NCI-H460 (cell line): ENCODE measurements around the gene KHNYN. TPM values are rescaled to one million over a fixed set of nuclear protein-coding genes. Genes with fewer than 3 reads are reported as not detected.
"Not testable (repeated sequence)": the region's sequence is repeated elsewhere in the genome, so short reads cannot be mapped to it uniquely, and the experiment has no call there.

Experiments
- DNase-seq: peaks from one replicate; pipeline ENCODE4 v3.0.0-alpha.2; 2016; ENCODE audit warnings: low read depth; ENCODE audit errors: extremely low read depth
- polyA plus RNA-seq: library from polyadenylated mRNA; depleted of rRNA; stranded (reverse); fragments of >200 nt; gene quantifications from 2 replicates; pipeline ENCODE4 v1.2.3, GENCODE V29; 2014; cell fraction: nucleus; rRNA removed
- total RNA-seq: library from RNA; depleted of rRNA; stranded (reverse); fragments of >200 nt; shearing (Covaris generic); gene quantifications from 2 replicates; pipeline ENCODE4 v1.2.3, GENCODE V29; 2014; rRNA removed

The KHNYN gene
- 51.1 and 58.3 TPM in 2 replicates for total RNA-seq
- polyA plus RNA-seq: 73.9 and 92.0 TPM in 2 replicates

DNA sequence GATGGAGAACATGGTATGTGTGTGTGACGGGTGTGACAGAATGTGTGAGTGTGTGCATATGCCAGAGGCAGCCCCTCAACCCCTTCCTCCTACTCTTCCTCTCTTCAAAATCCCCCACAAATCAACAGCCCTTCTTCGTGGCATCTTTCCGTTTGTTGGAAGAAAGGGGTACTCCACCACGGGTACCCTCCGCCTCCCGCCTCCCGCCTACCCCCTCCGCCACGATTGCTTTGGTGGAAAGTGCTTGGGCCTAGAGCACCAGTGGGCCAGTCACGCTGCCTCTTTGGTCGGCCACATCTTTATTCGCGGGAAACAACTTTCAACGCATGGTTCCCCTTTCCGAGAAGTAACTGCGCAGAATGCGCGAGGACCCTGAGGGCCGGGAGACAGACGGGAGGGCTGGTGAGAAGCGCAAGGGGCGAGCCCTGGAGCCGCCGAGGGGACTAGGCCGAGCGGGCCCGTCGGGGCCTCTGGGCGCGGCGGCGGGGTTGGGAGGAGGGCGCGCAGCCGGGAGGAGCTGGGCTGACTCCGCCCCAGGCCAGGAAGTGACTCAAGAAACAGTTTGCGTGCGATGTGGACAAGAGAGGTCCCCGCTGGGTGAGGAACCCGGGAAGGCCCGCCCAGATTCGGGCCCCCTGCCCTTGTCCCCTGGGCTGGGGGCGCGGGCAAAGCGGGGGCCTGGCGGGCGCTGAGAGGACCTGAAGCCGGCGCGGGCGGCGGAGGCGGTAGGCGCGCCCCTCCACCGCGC, at the start of gene KHNYN, which contains the start of gene CBLN3:
Gene KHNYN, plus strand, starts transcription at position 560 of the 748 bp plus-strand sequence. CDS start 777 bp downstream, outside the sequence.
Gene CBLN3, minus strand, starts transcription at position 274 of the 748 bp plus-strand sequence. CDS start 614 bp downstream, outside the sequence.
- peak; percentile 92 for DNase-seq

DNA sequence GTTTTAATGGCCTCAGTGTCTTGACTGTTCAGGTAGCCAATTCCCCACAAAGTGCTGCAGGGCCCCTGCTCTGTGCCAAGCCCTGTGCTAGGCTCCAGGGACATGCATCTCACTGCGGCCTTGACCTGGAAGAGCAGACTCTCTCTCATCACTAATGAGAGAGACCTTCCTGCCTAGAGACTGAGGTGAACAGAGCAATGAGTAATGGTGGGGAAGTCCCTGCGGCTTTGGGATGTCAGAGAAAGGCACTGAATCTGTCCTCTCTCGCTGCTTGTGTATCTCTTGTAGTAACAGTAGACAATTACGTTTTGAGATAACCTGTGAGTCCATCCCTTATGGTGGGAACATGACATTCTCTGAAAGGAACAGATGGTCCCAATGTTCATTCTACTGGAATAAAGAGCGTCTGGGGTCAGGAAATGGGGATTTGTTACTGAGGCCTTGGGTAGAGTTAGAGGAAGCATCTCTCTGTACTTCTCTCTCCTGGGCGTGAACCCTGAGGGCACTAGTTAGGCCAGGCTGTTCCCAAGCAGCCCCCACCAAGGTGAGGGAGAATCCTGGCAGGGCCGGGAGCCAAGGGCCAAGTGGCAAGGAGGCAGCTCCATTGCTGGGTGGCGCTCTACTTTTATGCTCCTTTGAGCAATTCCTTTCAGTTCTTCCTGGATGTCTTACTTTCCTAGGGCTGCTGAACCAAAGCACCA, 48.2 kb upstream of the KHNYN start:
- no peak for DNase-seq

DNA sequence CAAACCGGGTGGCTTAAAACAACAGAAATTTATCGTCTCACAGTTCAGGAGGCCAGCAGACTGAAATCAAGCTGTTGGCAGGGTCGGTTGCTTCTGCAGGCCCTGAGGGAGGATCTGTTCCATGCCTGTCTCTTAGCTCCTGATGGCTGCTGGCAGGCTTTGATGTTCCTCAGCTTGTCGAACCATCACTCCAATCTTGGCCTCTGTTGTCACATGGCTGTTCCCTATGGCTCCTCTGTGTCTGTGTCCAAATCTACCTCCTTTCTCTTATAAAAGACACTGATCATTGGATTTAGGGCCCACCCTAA, 47.7 kb upstream of the KHNYN start:
- DNase-seq: no peak

DNA sequence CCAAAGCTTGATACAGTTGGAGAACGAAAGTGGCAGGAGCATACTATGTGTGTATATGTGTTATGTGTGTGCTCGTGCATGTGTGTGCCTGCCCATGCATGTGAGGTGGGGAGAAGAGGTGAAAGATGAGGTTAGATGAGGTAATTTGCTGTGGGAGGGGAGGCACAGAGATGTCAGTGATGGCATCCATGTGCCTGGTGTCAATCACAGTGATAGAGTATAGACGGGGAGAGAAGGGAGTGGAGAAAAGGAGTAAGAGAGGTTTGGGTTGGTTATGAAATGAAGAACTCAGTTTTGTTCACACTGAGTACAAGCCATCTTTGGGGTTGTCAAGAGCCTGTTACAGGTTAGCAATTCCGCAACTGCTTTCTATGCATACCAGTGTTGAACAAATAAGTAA, 45.6 kb upstream of the KHNYN start:
- no peak for DNase-seq

DNA sequence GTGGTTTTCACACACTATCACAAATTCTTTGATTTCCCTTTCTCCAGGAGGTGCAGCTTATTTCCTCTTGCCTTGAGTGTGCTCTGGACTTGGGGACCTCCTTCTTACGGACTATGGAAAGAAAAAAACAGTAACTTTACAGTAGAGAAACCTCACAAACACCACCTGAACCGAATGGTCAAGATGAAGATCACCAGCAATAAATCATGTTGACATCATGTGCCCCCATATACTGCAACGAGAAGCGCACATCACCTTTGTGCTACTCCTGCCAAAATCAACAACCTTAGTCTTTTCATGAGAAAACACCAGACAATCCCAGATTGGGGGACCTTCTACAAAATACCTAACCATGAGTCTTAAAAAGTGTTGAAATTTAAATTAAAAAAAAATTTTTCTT, 44.2 kb upstream of the KHNYN start:
- no peak for DNase-seq

DNA sequence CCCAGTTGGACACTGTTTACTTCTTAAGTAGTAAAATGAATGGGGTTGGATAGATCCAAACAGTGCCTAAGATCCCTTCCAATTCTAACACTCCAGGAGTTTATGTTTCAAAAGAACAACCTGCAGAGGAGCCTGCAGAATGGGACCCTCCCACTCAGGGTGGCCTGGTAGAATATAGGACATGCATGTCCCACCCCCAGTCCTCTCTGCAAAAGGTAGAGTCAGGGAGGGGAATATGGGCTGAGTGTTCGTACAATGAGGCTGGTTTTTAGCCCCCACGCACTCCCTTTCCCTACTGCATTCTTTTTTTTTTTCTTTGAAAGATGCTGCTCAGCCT, 42.8 kb upstream of the KHNYN start:
- DNase-seq: no peak

DNA sequence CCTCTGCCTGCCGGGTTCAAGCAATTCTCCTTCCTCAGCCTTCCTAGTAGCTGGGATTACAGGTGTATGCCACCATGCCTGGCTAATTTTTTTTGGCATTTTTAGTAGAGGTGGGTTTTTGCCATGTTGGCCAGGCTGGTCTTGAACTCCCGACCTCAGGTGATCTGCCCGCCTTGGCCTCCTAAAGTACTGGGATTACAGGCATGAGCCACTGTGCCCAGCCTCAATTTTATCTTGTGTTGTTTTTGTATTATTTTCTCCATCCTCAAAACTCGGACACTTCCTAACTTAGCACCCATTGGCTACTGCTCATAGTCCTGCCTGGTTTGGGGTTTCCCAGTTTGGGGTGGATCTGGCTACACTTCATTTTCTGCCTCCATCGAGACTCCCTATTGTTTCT, 42.2 kb upstream of the KHNYN start:
- DNase-seq: not testable (repeated sequence)

DNA sequence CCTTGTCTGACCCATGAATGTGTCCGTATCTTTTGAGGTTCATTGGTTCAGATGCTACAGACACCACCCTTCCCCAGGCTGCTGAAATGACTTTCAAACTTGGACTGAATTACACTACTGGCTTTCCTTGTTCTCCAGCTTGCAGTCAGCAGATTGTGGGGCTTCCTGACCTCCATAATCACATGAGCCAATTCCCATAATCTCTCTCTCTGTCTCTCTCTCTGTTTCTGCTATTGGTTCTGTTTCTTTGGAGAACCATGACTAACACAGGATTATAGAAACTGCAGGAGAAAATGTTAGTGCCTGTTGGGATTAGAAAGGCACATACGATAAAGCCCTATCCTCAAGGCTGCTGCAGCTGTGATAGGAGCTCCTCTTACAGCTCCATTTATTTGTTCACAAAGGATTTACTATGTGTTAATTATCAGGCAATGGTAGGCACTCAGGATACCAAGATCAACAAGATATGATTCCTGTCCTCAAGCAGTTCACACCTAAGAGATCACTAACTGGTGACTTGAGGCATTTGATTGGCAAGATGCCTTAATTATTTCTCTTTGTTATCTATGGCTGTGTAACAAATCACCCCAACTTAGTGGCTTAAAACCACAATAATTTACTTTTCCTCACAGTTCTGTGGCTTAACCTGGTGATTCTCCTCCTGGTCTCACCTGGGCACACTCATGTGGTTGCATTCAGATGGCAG, 41.1 kb upstream of the KHNYN start:
- no peak for DNase-seq

DNA sequence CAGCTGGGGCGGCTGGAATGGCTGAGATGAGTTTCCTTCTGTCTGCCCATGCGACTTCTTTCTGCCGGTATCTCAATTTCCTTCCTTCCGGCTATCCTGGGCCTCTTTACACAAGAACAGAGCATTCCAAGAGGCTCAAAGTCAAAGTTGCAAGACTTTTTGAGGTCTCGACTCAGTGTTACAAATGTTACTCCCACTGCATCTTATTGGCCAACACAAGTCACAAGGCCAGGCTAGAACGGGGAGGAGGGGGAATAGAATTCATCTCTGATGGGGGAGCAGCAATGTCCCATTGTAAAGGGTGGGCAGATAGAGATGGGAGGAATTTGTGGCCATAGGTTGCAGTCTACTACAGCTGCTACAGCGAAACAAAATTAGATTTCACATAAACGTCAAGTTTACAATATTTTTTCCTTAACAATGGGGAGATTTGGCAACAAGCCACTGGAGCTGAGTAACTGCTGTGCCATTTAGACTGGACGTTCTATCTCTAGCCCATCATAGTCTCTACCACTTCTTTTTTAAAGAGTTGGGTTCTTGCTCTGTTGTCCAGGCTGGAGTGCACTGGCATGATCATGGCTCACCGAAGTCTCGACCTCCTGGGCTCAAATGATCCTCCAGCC, 40.4 kb upstream of the KHNYN start:
- DNase-seq: no peak

DNA sequence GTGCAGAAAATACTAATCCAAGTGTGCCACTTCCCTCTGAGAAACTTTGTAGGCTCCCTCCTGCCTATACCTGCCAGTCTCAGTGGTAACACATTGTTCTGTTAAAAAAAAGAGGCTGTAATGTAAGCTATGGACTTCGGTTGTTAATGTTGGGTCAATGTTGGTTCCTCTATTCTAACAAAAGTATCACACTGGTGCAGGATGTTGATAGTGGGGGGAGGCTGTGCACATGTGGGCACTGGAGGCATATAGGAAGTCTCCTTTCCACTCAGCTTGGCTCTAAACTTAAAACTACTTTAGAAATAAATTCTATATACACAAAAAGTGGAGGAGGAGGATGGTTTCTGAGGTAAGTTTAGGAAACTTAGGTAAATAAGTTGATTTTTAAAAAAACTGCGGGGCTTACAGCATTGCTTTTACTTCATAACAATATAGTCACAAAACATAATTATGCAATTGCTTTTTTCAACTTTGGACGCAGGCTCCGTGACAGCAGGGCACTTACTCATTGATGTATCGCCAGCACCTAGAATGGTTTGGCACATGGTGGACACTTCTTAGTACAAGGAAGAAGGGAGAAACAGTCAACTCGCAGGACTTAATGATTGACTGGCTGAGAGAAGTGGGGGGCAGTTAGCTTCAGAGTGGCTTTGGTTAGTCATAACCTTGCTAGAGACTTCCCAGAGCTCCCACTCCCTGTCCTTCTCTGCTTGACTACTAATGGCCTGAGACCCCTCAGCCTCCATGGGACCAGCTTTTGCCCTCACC, 38.9 kb upstream of the KHNYN start:
- DNase-seq: no peak

DNA sequence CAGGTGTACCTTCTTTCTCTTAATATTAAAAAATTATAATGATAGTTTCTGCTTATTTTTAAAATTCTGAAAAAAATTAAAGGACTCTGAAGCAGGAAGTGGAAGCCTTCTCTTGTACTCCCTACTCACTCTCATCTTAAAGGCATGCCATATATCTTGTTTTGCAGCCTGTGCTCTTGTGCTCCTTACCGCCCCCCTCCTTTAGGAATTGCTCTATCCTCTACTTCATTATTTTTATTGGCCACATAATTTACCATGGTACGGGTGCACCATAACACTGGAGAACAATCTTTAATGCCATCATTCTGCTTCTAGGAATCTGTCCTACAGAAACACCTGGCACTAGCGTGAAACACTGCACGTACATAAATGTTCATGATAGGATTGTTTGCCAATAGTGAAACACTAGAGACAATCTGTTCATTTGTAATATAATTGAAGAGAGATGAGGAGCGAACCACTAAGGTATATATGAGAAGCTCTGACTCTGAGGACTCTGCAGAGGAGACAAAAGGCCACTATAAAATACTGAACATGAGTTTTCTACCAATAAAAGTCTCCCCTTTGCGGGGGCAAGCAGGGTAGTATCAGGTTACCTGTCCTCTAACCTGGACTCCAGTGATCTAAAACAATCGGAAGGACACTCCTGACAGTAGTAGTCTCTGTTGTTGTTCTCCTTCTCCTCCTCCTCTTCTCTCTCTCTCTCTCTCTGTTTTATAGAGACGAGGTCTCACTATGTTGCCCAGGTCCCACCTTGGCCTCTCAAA, 37.2 kb upstream of the KHNYN start:
- DNase-seq: peak; percentile 43

DNA sequence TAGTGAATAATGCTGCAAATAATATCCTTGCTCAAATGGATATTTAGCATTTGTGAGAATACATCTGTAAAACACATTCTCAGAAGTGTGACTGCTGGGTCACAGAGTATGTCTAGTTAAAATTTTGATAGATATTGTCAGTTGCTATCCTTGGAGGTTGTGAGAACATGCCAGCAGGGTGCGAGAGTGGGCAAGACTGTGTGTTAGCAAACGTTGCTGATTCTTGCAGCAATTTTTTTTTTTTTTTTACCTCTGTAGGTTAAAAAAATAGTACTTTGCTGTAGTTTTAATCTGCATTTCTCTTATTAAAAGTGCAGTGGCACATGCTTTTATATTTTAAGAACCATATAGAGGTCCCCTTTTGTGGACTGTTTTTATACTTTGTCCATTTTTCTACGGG, 35.5 kb upstream of the KHNYN start:
- no peak for DNase-seq

DNA sequence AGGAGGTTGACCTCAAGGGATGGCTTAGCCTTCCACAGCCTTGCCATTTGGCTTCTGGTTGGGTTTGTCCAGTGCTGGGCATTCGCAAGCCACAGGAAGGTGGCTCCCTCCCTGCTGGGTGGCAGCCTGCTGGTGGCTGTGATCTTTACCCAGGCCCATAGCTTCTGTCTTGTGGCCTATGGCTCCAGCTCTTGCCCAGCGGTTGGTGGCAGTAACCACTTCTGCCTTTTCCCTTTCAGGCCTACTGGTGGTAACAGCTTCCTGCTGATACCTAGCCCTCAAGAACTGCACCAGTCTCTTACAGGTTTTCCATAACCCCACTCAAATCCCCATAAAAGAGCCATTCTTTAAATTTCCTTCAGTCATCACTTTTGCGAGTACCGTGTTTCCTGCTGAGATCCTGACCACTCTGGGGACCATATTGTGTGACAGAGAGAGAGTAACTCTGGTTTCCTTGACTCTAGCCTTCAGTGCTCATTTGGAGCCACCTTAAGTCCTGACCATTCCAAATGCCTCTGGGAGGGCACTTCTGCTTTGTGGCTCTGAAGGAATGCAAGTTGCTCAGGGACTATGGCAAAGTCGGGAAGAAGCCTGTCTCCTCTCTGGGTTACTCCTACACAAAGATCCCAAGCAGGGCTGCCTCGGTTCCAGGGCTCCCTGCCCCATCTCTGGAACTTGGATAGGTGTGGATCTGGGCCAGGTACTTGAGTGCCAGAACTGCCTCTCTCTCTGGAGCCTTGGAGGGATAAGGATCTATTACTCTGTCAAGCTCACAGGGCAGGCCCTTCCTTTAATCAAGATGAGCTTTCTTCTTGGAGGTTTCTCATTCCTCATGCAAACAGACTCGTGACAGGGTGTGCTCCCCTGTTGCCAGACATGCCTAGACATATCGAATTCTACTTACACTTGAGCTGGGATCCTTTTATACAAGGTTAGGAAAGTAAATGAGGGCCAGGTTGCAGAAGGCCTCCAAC, 33.9 kb upstream of the KHNYN start:
- DNase-seq: no peak

DNA sequence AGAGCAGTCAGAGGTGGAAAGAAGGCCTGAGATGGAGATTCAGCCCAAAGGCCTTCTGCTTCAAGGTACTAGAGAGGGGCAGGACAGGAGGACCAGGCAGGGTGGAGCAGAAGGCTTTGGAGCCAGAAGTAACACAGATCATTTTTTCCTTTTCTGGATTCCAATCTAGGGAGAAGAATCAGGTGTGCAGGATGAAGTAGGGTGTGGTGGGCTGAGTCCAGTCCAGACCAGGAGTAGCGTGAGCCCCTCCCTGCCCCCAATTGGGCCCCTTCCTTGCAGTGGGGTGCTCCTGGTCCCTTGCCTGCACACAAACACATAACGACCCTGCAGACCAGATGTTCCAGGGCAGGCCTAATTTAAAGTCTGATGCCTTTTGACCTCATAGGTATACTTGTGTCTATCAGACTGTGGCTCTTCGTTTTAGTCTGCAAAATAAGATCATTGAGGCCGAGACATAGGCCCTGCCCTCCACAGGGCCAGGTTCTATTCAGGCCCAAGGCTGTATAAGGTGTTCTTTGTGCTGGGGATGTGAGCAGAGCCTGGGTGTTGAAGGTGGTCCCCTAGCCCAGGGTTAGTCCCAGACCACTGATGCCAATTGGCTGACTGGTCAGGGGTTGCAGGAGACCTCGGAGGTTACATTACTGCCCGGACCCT, 32.0 kb upstream of the KHNYN start:
- no peak for DNase-seq

DNA sequence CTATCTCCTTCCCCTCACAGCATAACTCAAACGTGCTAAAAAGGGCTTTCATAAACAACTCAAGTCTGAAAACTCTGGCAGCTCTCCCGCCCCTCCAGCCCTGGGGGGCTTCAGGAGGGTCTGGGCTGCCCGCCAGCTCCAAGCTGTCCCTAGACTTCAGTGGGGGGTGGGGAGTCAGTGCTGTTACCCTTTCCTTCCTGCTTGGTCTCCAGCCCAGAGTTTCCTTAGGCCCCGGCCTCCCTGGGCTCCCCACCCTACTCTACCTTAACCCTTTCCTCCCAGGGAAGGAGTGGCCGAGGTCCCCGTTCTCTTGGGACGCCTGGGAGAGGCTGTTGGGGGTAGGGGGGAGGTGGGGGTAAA, 31.5 kb upstream of the KHNYN start:
- DNase-seq: no peak

DNA sequence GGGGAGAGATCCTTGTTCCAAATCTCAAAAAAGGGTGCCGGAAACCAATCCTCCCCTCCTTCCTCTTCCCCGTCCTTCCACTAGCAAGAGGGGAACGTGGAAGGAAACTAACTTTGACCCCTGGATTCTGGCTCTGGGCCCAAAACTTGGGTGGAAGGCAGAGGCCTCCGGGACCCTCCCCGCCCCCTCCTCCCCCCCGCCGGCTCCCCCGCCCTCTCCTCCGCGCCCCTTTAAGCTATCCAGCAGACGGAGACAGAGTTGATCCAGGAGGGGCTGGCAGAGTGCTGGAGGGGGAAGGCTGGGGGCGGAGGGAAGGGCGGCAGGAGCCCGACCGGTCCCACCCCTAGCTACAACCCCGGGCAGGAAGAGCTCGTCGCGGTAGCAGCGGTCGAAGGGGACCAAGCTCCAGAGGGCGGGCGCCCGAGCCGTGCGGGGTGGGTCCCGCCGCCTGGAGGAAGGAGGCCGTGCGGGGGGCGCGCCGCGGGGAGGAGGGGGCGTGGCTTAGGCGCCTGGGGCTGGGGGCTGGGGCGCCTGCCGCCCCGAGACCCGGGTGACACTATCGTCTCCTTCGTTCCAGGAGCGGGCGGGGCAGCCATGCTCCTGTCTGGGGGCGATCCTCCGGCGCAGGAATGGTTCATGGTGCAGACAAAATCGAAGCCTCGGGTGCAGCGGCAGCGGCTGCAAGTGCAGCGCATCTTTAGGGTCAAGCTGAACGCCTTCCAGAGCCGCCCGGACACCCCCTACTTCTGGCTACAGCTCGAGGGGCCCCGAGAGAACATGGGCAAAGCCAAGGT, 30.9 kb upstream of the KHNYN start, which contains the start of gene NYNRIN:
Gene NYNRIN, plus strand, starts transcription at position 351 of the 794 bp plus-strand sequence. Its CDS starts 244 bp downstream, at position 595.
- DNase-seq: no peak

DNA sequence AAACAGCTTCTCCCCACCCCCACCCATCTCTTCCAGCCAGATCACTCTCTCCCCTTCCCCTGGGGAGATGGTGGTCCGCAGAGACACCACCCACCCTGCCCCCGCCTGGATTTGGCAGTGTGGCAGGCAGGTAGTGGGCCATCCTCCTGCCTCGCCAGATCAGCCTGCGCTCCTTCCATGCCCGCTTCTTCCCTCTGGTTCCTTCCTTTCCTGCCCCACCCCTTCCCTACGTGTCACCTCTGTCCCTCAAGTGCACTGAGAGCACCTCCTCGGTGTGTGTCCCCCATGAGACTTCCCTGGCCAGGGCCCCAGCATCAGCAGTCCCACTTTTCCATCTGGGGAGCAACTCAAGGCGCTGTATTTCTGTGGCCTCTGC, 30.3 kb upstream of the KHNYN start:
- no peak for DNase-seq
